Measurements from ENCODE around the gene STUB1.

Gene STUB1

DNA sequence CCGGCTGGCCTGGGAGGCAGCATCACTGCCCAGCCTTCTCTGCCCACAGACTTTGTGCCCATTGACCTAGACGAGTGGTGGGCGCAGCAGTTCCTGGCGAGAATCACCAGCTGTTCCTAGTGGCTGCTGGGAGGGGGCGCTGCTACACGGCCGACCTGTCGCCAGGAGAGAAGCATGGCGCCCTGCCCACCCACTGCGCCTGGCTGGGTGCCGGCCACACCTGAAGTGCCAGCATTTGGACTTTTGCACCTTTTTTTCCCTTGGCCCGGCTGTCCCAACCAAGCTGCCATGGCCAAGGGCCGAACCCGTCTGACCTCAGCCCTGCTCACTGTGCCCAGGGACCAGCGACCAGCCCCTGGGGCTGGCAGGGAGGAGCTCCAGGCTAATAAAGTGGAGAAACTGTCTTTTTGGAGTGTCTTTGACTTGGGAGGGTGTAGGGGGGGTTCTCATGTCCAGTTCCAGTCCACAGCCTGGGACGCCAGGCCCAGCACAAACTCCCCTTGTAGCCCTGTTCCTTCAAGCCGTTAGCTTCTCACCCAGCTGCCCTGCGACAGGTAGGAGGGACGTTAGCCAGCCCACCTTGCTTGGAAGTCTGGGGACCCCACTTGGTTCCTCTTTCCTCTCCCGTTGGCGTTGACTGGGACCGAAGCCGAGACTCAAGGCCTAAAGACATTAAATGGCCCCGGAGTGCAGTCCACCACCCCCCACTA lies 32.0 kb upstream of the STUB1 start:
- TF ChIP-seq CTCF (IDR thresholded peaks at IDR 0.05; ENCODE audit: low read depth, low read length, missing control alignments) = peak; percentile 58
- H3K27me3 ChIP-seq (replicated peaks) = no peaks in the 10 kb centered on the region
- no peak for DNase-seq
- in situ Hi-C loops (cut with HindIII; ENCODE audit: low pct_ligation_motif_present, low sequenced_read_pairs) = no loop called here
- H3K36me3 ChIP-seq (replicated peaks) = no peaks in the 10 kb centered on the region
- peak overlapping the region; percentile 60 for H3K4me3 ChIP-seq (ENCODE audit: low read depth, low read length)
- H3K27ac ChIP-seq = peak overlapping the region; percentile 50

GRCh38 chr16:648781-649589 lies 31.2 kb upstream of the STUB1 start, which contains the start of gene WDR90:
TSS of gene WDR90 (plus strand) at chr16:649365. CDS start at chr16:649417, 52 bp downstream.
- no peak for TF ChIP-seq CTCF (IDR thresholded peaks at IDR 0.05; ENCODE audit: low read depth, low read length, missing control alignments)
- in situ Hi-C loops (cut with HindIII; ENCODE audit: low pct_ligation_motif_present, low sequenced_read_pairs) = no loop called here
- H3K36me3 ChIP-seq (replicated peaks) = no peaks in the 10 kb centered on the region

DNA sequence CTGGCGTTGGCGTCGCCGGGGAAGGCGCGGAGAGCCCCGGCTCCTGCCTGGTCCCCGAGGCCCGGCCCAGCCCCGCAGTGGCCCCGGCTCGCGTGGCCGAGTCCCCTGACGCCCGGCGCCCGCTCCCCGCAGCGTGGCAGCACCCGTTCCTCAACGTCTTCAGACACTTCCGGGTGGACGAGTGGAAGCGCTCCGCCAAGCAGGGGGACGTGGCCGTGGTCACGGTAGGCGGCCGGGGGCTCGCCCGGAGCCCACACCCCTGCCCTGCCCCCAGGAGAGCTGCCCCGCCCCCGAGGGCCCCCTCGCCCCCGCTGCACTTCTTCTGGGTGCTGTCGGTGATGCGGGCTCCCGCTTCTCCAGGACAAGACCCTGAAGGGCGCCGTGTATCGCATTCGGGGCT lies 30.6 kb upstream of the STUB1 start:
- H3K36me3 ChIP-seq (replicated peaks) = no peaks in the 10 kb centered on the region
- no peak for DNase-seq
- H3K27me3 ChIP-seq (replicated peaks) = no peaks in the 10 kb centered on the region
- H3K4me3 ChIP-seq (ENCODE audit: low read depth, low read length) = peak overlapping the region; percentile 60
- in situ Hi-C loops (cut with HindIII; ENCODE audit: low pct_ligation_motif_present, low sequenced_read_pairs) = no loop called here
- TF ChIP-seq CTCF (IDR thresholded peaks at IDR 0.05; ENCODE audit: low read depth, low read length, missing control alignments) = no peak
- peak overlapping the region; percentile 50 for H3K27ac ChIP-seq

More at GRCh38 chr16:648781-649589, 31.2 kb upstream of the STUB1 start, which contains the start of gene WDR90:
- peak; percentile 69 for DNase-seq
- peak within 1 kb of the TSS; percentile 60 for H3K4me3 ChIP-seq (ENCODE audit: low read depth, low read length)
- no peaks in the 10 kb centered on the region for H3K27me3 ChIP-seq (replicated peaks)
- H3K27ac ChIP-seq = peak within 1 kb of the TSS; percentile 50

- DNase-seq = no peak
- in situ Hi-C loops (cut with HindIII; ENCODE audit: low pct_ligation_motif_present, low sequenced_read_pairs) = no loop called here
- Histone ChIP-seq H3K27me3 (replicated peaks) (no peaks in the 10 kb centered on the region), H3K4me3 (ENCODE audit: low read depth, low read length) (no peak overlapping the region), H3K36me3 (replicated peaks) (peaks cover 1% of the 10 kb centered on the region), H3K27ac (no peak overlapping the region)
- no peak for TF ChIP-seq CTCF (IDR thresholded peaks at IDR 0.05; ENCODE audit: low read depth, low read length, missing control alignments)
Measured at GRCh38 chr16:651844-652243, 28.4 kb upstream of the STUB1 start.

GRCh38 chr16:652454-653305 lies 27.5 kb upstream of the STUB1 start:
- DNase-seq = no peak
- Histone ChIP-seq H3K27me3 (replicated peaks) (no peaks in the 10 kb centered on the region), H3K4me3 (ENCODE audit: low read depth, low read length) (no peak overlapping the region), H3K27ac (no peak overlapping the region), H3K36me3 (replicated peaks) (peaks cover 2% of the 10 kb centered on the region)
- in situ Hi-C loops (cut with HindIII; ENCODE audit: low pct_ligation_motif_present, low sequenced_read_pairs) = no loop called here
- TF ChIP-seq CTCF (IDR thresholded peaks at IDR 0.05; ENCODE audit: low read depth, low read length, missing control alignments) = no peak

Data from brain microvascular endothelial cell (primary cell).